ENCODE measurements around the gene DBT.
A peak's percentile ranks its signal among the peaks of the same experiment; 100 is the strongest.
"Not testable (repeated sequence)": the region's sequence is repeated elsewhere in the genome, so short reads cannot be mapped to it uniquely, and the experiment has no call there.

DBT gene

DNA sequence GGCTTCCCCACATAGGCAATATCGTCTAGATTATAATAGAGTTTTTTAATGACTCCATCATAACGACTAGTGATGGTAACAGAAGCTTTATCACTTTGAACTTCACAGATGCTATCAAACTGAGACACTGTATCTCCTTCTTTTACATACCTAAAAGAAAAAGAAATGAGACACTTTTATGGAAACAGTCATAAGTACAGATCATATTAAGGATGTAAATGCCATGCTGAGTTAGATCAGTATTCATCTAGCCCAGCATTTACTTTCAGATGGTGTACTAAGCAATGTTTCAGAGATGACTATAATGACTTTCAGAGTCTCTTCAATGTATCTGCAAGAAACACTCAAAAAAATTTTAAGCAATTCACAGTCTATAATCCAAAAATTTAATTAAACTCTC, 18.9 kb downstream of the DBT start:
- Mint-ChIP-seq H3K9me3 (no peaks in the 10 kb centered on the region), H3K4me3 (no peak overlapping the region), H3K4me1 (peaks cover 3% of the 10 kb centered on the region), H3K36me3 (peaks cover 13% of the 10 kb centered on the region), H3K27me3 (no peaks in the 10 kb centered on the region), H3K27ac (no peak overlapping the region)

DNA sequence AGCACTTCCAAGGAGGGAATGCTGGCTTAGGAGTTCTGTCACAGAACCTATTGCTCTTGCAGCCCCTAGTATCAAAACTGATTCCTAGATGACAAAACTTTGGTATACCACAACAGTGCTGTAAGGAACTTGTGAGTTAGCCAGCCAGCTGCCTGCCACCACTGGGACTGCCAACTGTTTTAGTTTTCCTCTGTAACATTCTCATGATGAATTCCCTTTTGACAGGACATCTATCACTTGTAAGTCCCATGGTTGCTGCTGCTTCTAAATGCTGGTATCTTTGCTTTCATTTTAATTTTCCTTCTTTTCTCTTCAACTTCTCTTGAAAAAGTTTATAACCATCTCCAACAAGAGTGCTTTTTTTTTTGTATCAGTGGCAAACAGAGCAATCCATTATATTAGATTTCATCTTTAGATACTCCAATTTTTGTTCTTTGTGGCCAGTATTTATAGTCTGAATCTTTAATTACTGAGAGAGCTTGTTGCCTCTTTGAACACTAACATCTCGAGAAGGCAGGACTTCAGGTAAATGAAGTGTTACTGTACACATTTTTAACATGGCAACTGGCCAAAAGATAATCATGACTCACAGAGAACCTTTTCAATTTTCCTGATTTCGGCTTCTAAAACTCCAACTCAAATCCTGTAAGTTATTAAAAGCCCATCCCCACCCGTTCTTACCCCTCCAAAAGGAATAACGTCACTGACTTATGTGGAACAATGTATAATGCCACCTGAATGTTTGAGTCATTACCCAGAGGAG, 19.8 kb downstream of the DBT start:
- Mint-ChIP-seq H3K4me1 (peaks cover 3% of the 10 kb centered on the region), H3K27ac (no peak overlapping the region), H3K9me3 (no peaks in the 10 kb centered on the region), H3K4me3 (no peak overlapping the region), H3K27me3 (no peaks in the 10 kb centered on the region), H3K36me3 (peaks cover 13% of the 10 kb centered on the region)

DNA sequence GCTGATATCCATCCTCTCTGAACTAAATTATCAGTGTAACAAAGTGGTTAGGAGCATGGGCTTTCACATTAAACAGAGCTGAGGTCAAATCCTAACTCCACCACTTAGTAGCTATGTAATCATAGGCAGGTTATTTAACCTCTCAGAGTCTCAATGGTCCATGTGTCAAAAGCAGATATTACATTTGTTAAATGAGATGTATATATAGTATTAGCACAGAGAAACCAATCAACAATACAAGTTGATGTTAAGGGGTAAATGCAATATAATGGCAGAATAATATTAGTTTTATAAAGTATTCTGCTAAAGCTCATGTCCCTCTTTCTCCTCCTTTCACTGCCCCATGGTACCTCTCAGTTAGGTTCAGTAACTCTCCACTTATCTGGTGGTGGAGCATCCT, 27.2 kb downstream of the DBT start:
- Mint-ChIP-seq H3K9me3 (no peaks in the 10 kb centered on the region), H3K4me3 (no peak overlapping the region), H3K36me3 (peaks cover 8% of the 10 kb centered on the region), H3K4me1 (peaks cover 11% of the 10 kb centered on the region), H3K27ac (no peak overlapping the region), H3K27me3 (no peaks in the 10 kb centered on the region)

DNA sequence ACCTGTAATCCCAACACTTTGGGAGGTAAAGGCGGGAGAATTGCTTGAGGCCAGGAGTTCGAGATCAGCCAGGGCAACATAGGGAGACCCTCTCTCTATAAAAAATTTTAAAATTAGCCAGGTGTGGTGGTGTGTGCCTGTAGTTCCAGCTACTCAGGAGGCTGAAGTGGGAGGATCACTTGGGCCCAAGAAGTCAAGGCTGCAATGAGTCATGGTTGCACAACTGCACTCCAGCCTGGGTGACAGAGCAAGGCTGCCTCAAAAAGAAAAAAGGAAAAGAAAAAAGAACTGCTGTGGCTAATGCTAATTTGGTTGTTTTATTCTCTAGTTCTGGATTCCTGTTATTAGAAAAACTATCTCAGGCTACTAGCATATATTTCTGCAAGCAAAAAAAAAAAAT, 29.8 kb downstream of the DBT start:
- H3K27me3 Mint-ChIP-seq = no peaks in the 10 kb centered on the region
- H3K4me3 Mint-ChIP-seq = no peak overlapping the region
- H3K9me3 Mint-ChIP-seq = no peaks in the 10 kb centered on the region
- H3K4me1 Mint-ChIP-seq = peaks cover 11% of the 10 kb centered on the region
- H3K36me3 Mint-ChIP-seq = peaks cover 11% of the 10 kb centered on the region
- no peak overlapping the region for H3K27ac Mint-ChIP-seq

DNA sequence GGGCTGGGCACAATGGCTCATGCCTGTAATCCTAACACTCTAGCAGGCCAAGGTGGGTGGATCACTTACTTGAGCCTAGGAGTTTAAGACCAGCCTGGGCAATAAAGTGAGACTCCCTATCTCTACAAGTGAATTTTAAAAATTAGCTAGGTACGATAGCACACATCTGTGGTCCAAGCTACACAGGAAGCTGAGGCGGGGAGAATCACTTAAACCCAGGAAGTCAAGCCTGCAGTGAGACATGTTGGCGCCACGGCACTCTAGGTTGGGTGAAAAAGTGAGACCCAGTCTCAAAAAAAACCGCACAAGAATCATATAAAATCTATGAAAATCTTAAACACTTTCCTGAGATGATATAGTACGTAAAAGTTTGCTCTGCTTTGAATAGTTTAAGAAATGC, 30.2 kb downstream of the DBT start:
- peaks cover 11% of the 10 kb centered on the region for H3K4me1 Mint-ChIP-seq
- no peak overlapping the region for H3K27ac Mint-ChIP-seq
- H3K4me3 Mint-ChIP-seq = no peak overlapping the region
- peaks cover 11% of the 10 kb centered on the region for H3K36me3 Mint-ChIP-seq
- H3K9me3 Mint-ChIP-seq = no peaks in the 10 kb centered on the region
- H3K27me3 Mint-ChIP-seq = no peaks in the 10 kb centered on the region

DNA sequence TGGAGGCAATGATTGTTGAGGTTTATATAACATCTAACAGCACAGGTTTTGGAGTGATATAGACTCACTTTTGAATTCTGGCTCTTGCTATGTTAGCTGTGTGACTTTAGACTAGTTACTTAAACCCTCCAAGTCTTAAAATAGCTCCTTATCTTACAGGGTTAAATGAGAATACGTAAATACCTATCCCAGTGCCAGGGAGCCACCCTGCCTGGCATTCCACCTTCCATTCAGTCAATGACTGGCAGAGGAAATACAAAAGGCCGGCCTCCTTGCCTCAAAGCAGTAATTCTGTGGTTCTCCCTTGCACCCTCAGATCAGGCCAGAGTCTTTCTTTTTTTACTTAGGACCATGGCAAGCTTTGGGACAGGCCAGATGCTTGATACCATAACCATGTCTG, 31.8 kb downstream of the DBT start:
- no peaks in the 10 kb centered on the region for H3K27me3 Mint-ChIP-seq
- H3K4me1 Mint-ChIP-seq = peaks cover 11% of the 10 kb centered on the region
- peaks cover 15% of the 10 kb centered on the region for H3K36me3 Mint-ChIP-seq
- H3K27ac Mint-ChIP-seq = no peak overlapping the region
- no peaks in the 10 kb centered on the region for H3K9me3 Mint-ChIP-seq
- H3K4me3 Mint-ChIP-seq = no peak overlapping the region

DNA sequence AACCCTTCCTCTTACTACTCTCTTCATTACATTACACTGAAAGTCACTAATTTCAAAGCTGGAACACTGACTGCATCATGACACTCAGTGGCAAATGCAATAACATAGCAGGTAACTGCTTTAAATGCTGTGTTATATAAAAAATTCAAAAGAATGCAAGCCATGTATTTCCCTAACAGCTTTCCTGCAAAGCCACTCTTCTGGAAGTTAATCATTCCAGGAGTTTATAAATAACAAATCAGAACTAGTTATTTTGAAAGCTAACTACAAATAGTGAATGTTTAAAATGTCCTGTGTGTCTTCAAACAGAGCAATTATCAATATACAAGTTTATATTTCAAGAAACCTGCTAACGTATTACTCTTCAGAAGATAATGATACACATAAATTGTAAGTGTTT, 34.5 kb downstream of the DBT start:
- Mint-ChIP-seq H3K4me1 (peaks cover 7% of the 10 kb centered on the region), H3K27ac (no peak overlapping the region), H3K27me3 (no peaks in the 10 kb centered on the region), H3K9me3 (no peaks in the 10 kb centered on the region), H3K4me3 (no peak overlapping the region), H3K36me3 (peaks cover 18% of the 10 kb centered on the region)

DNA sequence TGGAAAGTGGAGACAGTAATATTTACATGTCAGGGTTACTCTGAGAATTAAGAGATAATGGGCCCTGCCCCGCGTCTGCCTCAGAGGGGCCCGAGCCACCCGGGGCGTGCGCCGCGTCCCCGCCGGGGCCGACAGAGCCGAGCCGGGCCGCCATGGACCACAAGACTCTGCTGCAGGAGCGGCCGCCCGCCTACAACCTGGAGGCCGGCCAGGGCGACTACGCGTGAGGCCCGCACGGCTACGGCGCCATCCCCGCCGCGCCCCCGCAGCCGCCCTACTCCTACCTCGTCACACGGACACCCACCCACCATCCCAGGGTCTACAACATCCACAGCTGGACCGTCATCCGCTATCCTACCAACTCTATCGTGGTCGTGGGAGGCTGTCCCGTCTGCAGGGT, 36.5 kb downstream of the DBT start:
- Mint-ChIP-seq H3K9me3 (no peaks in the 10 kb centered on the region), H3K36me3 (peaks cover 19% of the 10 kb centered on the region), H3K27ac (no peak overlapping the region)

DNA sequence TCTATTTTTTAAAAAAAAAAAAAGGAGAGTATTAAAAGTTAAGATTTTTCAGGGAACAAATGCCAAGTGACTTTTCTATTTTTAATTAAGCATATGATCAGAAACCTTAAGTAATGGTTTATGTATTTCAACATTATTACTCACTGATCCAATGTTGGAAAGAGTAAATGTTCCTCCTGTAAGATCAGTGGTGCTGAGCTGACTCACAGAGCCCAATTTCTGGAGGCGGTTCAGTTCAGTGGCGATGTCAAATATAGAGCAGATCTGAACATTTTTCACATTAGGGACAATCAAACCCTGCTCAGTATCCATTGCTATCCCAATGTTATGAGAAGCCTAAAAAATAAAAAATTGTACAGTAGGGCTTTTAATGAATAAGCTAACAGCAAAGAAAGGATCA, 43.3 kb downstream of the DBT start:
- H3K4me3 Mint-ChIP-seq = no peak overlapping the region
- no peaks in the 10 kb centered on the region for H3K27me3 Mint-ChIP-seq
- peaks cover 14% of the 10 kb centered on the region for H3K4me1 Mint-ChIP-seq
- H3K36me3 Mint-ChIP-seq = peaks cover 39% of the 10 kb centered on the region
- H3K9me3 Mint-ChIP-seq = no peaks in the 10 kb centered on the region
- H3K27ac Mint-ChIP-seq = no peak overlapping the region

More for the DNA sequence above, 36.5 kb downstream of the DBT start:
- H3K4me3 Mint-ChIP-seq = no peak overlapping the region
- H3K27me3 Mint-ChIP-seq = no peaks in the 10 kb centered on the region
- H3K4me1 Mint-ChIP-seq = no peaks in the 10 kb centered on the region

DNA sequence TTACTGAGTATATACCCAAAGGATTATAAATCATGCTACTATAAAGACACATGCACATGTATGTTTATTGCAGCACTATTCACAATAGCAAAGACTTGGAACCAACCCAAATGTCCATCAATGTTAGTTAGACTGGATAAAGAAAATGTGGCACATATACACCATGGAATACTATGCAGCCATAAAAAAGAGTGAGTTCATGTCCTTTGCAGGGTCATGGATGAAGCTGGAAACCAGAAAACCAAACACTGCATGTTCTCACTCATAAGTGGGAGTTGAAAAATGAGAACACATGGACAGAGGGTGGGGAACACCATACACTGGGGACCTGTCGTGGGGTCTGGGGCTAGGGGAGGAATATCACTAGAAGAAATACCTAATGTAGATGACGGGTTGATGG, 44.0 kb downstream of the DBT start:
- Mint-ChIP-seq H3K4me1 (peaks cover 14% of the 10 kb centered on the region), H3K36me3 (peaks cover 46% of the 10 kb centered on the region)
- not testable (repeated sequence) for H3K9me3 Mint-ChIP-seq, H3K27me3 Mint-ChIP-seq, H3K4me3 Mint-ChIP-seq, H3K27ac Mint-ChIP-seq

DNA sequence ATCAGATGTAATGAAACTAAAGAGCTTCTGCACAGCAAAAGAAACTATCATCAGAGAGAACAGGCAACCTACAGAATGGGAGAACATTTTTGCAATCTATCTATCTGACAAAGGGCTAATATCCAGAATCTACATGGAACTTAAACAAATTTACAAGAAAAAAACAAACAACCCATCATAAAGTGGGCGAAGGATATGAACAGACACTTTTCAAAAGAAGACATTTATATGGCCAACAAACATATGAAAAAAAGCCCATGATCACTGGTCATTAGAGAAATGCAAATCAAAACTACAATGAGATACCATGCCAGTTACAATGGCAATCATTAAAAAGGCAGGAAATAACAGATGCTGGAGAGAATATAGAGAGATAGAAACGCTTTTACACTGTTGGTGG, 44.5 kb downstream of the DBT start:
- not testable (repeated sequence) for H3K4me3 Mint-ChIP-seq, H3K9me3 Mint-ChIP-seq, H3K27ac Mint-ChIP-seq, H3K27me3 Mint-ChIP-seq
- Mint-ChIP-seq H3K36me3 (peaks cover 44% of the 10 kb centered on the region), H3K4me1 (peaks cover 14% of the 10 kb centered on the region)

DNA sequence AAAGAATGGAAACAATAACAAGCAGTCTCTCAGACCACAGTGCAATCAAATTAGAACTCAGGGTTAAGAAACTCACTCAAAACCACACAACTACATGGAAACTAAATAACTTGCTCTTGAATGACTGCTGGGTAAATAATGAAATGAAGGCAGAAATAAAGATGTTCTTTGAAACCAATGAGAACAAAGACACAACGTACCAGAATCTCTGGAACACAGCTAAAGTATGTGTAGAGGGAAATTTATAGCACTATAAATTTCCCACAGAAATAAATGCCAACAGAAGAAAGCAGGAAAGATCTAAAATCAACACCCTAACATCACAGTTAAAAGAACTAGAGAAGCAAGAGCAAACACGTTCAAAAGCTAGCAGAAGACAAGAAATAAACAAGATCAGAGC, 46.9 kb downstream of the DBT start:
- H3K9me3 Mint-ChIP-seq, H3K4me3 Mint-ChIP-seq, H3K27me3 Mint-ChIP-seq, H3K27ac Mint-ChIP-seq: not testable (repeated sequence)
- Mint-ChIP-seq H3K4me1 (peaks cover 14% of the 10 kb centered on the region), H3K36me3 (peaks cover 45% of the 10 kb centered on the region)

DNA sequence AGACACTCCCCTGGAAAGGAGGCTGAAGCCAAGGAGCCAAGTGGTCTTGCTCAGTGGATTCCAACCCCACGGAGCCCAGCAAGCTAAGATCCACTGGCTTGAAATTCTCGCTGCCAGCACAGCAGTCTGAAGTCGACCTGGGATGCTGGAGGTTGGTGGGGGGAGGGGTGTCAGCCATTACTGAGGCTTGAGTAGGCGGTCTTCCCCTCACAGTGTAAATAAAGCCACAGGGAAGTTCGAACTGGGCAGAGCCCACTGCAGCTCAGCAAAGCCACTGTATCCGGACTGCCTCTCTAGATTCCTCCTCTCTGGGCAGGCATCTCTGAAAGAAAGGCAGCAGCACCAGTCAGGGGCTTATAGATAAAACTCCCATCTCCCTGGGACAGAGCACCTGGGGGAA, 49.6 kb downstream of the DBT start:
- not testable (repeated sequence) for H3K27ac Mint-ChIP-seq, H3K9me3 Mint-ChIP-seq, H3K4me3 Mint-ChIP-seq, H3K27me3 Mint-ChIP-seq
- Mint-ChIP-seq H3K4me1 (peaks cover 14% of the 10 kb centered on the region), H3K36me3 (peaks cover 50% of the 10 kb centered on the region)

DNA sequence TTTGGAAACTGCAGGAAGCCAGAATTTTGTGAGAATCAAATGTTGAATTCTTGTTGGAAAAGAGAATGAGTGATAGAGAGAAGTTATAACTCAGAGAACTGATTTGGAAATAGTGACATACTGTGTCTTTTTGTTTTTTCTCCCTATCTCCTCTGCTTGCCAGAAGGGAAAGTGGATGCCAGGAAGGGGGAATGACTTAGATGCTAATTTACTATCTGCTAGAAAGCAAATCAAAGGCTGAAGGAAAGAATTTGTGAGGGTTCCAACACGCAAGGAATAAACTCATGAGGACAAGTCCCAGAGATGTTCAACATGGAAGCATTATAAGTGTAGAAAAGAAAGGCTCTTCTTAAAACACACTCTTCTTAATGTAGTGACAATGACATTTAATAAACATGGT, 51.0 kb downstream of the DBT start:
- no peaks in the 10 kb centered on the region for H3K9me3 Mint-ChIP-seq
- H3K27ac Mint-ChIP-seq = no peak overlapping the region
- peaks cover 42% of the 10 kb centered on the region for H3K36me3 Mint-ChIP-seq
- H3K27me3 Mint-ChIP-seq = no peaks in the 10 kb centered on the region
- H3K4me3 Mint-ChIP-seq = no peak overlapping the region
- H3K4me1 Mint-ChIP-seq = peaks cover 10% of the 10 kb centered on the region

DNA sequence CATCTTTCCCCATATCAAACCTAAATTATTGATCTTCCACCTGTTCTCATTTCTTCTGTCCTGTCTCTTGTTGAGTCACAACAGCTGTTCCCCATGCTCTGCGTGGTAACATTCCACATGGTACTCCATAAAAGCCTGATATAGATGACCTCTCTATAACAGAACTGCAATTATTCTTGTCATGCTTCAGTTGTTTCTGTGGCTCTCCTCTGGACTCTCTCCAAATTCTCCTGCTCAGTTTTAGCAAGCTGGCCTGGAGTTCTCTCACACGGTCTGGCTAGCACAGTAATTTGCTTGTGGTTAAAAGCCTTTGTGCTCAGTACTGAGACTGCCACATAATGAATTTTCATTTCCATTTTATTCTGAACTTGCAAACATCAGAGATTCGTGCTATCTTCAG, 61.0 kb downstream of the DBT start:
- no peak overlapping the region for H3K27ac Mint-ChIP-seq
- H3K36me3 Mint-ChIP-seq = peaks cover 12% of the 10 kb centered on the region
- no peaks in the 10 kb centered on the region for H3K27me3 Mint-ChIP-seq
- H3K4me1 Mint-ChIP-seq = no peaks in the 10 kb centered on the region
- H3K9me3 Mint-ChIP-seq = no peaks in the 10 kb centered on the region
- no peak overlapping the region for H3K4me3 Mint-ChIP-seq

DNA sequence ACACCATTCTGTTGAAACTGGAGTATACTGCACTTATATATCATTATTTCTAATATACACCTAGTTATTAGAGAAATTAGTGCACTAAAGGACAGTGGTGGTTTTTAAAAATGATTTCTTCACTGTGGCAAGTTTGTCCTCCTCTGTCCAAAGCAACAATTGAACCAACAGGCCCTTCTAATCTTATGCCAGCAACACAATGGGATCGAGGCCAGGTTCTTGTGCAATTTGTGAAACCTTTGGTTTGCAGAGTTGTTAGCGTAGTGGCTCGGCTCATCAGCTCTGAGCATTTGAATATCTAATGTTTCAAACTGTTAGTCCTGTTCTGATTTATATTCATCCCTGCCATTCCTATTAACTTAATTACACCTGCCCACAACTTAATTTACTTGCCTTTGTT, 61.7 kb downstream of the DBT start:
- H3K4me1 Mint-ChIP-seq = no peaks in the 10 kb centered on the region
- peaks cover 12% of the 10 kb centered on the region for H3K36me3 Mint-ChIP-seq
- H3K27me3 Mint-ChIP-seq = no peaks in the 10 kb centered on the region
- no peaks in the 10 kb centered on the region for H3K9me3 Mint-ChIP-seq
- no peak overlapping the region for H3K4me3 Mint-ChIP-seq
- no peak overlapping the region for H3K27ac Mint-ChIP-seq

DNA sequence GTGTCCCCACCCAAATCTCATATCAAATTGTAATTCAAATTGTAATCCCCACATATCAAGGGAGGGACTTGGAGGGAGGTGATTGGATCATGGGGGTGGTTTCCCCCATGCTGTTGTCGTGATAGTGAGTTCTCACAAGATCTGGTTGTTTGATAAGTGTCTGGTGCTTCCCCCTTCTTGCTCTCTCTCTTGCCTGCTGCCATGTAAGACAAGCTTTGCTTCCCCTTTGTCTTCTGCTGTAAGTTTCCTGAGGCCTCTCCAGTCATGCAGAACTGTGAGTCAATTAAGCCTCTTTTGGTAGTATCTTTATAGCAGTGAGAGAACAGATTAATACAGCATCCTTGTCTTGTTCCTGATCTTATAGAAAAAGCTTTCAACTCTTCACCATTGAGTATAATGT, 65.1 kb downstream of the DBT start:
- no peak overlapping the region for H3K4me3 Mint-ChIP-seq
- peaks cover 4% of the 10 kb centered on the region for H3K9me3 Mint-ChIP-seq
- H3K27ac Mint-ChIP-seq = peak overlapping the region; percentile 10
- H3K4me1 Mint-ChIP-seq = no peaks in the 10 kb centered on the region
- peaks cover 2% of the 10 kb centered on the region for H3K36me3 Mint-ChIP-seq
- no peaks in the 10 kb centered on the region for H3K27me3 Mint-ChIP-seq

Data from activated naive CD4-positive, alpha-beta T cell treated with anti-CD3 and anti-CD28 coated beads, Interleukin-2, amount 50 U/mL, for 24 hours (primary cell).